WTC11 (cell line): Measurements from ENCODE around the gene INHBC. TPM values are rescaled to one million over a fixed set of nuclear protein-coding genes. Genes with fewer than 3 reads are reported as not detected.
"Not testable (repeated sequence)": the region's sequence is repeated elsewhere in the genome, so short reads cannot be mapped to it uniquely, and the experiment has no call there.

Source experiments
- ATAC-seq: fragments of 200-7000 bp; cut with Tn5 transposase; 2 replicates; pipeline ENCODE4 v1.10.0; 2021; ENCODE audit warnings: mild to moderate bottlenecking, moderate library complexity
- CTCF ChIA-PET: fragments of 300-600 bp; sonication (Branson Sonifier 250); formaldehyde crosslinking; loops from one replicate; lab custom pipeline; 2021; ENCODE audit warnings: antibody characterized with exemption; lab: Charles Lee
- POLR2A ChIA-PET: fragments of 350-600 bp; sonication (Branson Sonifier 250); formaldehyde crosslinking; loops from one replicate; lab custom pipeline; 2021; ENCODE audit warnings: antibody characterized with exemption; lab: Charles Lee
- DNase-seq: peaks from one replicate; pipeline ENCODE4 v3.0.0; 2021; ENCODE audit warnings: low spot score
- H3K27ac Mint-ChIP-seq: 2 replicates; pipeline ENCODE4 v1.8.0; 2021; ENCODE audit warnings: mixed read lengths
- H3K27me3 Mint-ChIP-seq: 2 replicates; pipeline ENCODE4 v1.8.0; 2021; ENCODE audit warnings: low read depth, mild to moderate bottlenecking, moderate library complexity, mixed read lengths
- H3K36me3 Mint-ChIP-seq: 2 replicates; pipeline ENCODE4 v1.8.0; 2021; ENCODE audit warnings: mixed read lengths
- H3K4me1 Mint-ChIP-seq: 2 replicates; pipeline ENCODE4 v1.8.0; 2022; ENCODE audit warnings: mixed read lengths
- H3K4me3 Mint-ChIP-seq: 2 replicates; pipeline ENCODE4 v1.8.0; 2021; ENCODE audit warnings: mild to moderate bottlenecking, moderate library complexity, mixed read lengths
- H3K9me3 Mint-ChIP-seq: 2 replicates; pipeline ENCODE4 v1.8.0; 2021; ENCODE audit warnings: mixed read lengths
- AR ChIP-seq: fragments of 250-450 bp; sonication (Bioruptor Pico); IDR thresholded peaks from 2 replicates; pipeline ENCODE4 v1.9.0; 2021; ENCODE audit warnings: mild to moderate bottlenecking
- ATF6 ChIP-seq: sonication (generic); formaldehyde crosslinking; IDR thresholded peaks from 2 replicates; pipeline ENCODE4 v1.8.1; 2023; ENCODE audit warnings: mild to moderate bottlenecking, missing genetic modification reagents
- CBFB ChIP-seq: sonication (generic); formaldehyde crosslinking; IDR thresholded peaks from 2 replicates; pipeline ENCODE4 v1.8.1; 2022; ENCODE audit warnings: mild to moderate bottlenecking, low read depth, missing genetic modification reagents
- E2F5 ChIP-seq: sonication (generic); formaldehyde crosslinking; IDR thresholded peaks from 2 replicates; pipeline ENCODE4 v1.8.1; 2022; ENCODE audit warnings: mild to moderate bottlenecking, moderate library complexity, missing genetic modification reagents
- FOXP4 ChIP-seq: sonication (generic); formaldehyde crosslinking; IDR thresholded peaks from 2 replicates; pipeline ENCODE4 v1.8.0; 2022; ENCODE audit warnings: mild to moderate bottlenecking, missing genetic modification reagents
- MAX ChIP-seq: sonication (generic); formaldehyde crosslinking; IDR thresholded peaks from 2 replicates; pipeline ENCODE4 v1.8.0; 2022; ENCODE audit warnings: mild to moderate bottlenecking, missing genetic modification reagents
- MLX ChIP-seq: sonication (generic); formaldehyde crosslinking; IDR thresholded peaks from 2 replicates; pipeline ENCODE4 v1.8.1; 2023; ENCODE audit warnings: mild to moderate bottlenecking, missing genetic modification reagents, moderate library complexity
- NFATC4 ChIP-seq: fragments of 250-450 bp; sonication (Bioruptor Pico); IDR thresholded peaks from 2 replicates; pipeline ENCODE4 v1.9.0; 2021; ENCODE audit warnings: mild to moderate bottlenecking
- SP1 ChIP-seq: sonication (generic); formaldehyde crosslinking; conservative IDR thresholded peaks from 2 replicates; pipeline ENCODE4 v1.8.1; 2022; ENCODE audit warnings: missing genetic modification reagents
- ZNF317 ChIP-seq: sonication (generic); formaldehyde crosslinking; IDR thresholded peaks from 2 replicates; pipeline ENCODE4 v1.8.1; 2023; ENCODE audit warnings: low read depth, mild to moderate bottlenecking, moderate library complexity, missing genetic modification reagents, borderline replicate concordance
- ZNF423 ChIP-seq: fragments of 250-450 bp; sonication (Bioruptor Pico); IDR thresholded peaks from 2 replicates; pipeline ENCODE4 v2.1.2; 2022; ENCODE audit warnings: mild to moderate bottlenecking, moderate library complexity
- ZNF671 ChIP-seq: fragments of 250-450 bp; sonication (Bioruptor Pico); IDR thresholded peaks from 2 replicates; pipeline ENCODE4 v1.8.0; 2021; ENCODE audit warnings: mild to moderate bottlenecking
- total RNA-seq: library from RNA; stranded (reverse); gene quantifications from 3 replicates; pipeline ENCODE4 v1.2.3, GENCODE V29; 2021

The INHBC gene
- total RNA-seq, 1 experiment from 2014 or later: 0.20 TPM

- no peak for TF ChIP-seq ZNF671
- no peak for TF ChIP-seq SP1 (CRISPR knock-in tag)
- no peak for TF ChIP-seq NFATC4 (CRISPR knock-in tag)
- TF ChIP-seq AR (CRISPR knock-in tag): no peak
- no peak for TF ChIP-seq E2F5 (CRISPR knock-in tag)
- TF ChIP-seq CBFB (CRISPR knock-in tag): no peak
- no peak for TF ChIP-seq ZNF423 (CRISPR knock-in tag)
- TF ChIP-seq MAX: no peak
These were observed 37.1 kb upstream of the INHBC start (continued) for GRCh38 chr12:57397441-57397840.

- H3K27ac Mint-ChIP-seq: not testable (repeated sequence)
These were observed 34.7 kb upstream of the INHBC start for GRCh38 chr12:57399718-57400463.

GRCh38 chr12:57401165-57401564 is 33.4 kb upstream of the INHBC start:
- TF ChIP-seq FOXP4 (CRISPR knock-in tag): no peak
- no peak for TF ChIP-seq ZNF317 (CRISPR knock-in tag)
- TF ChIP-seq MLX (CRISPR knock-in tag): no peak
- TF ChIP-seq ATF6 (CRISPR knock-in tag): no peak
- TF ChIP-seq MAX: no peak
- TF ChIP-seq, all 79 proteins: peak for 0
- ChIA-PET CTCF (interaction anchor here (1.0 to 1.6 kb wide), 5 partner anchors 29 to 124 kb away, joined by 3 to 6 read pairs (median 4); partner anchors contain the start of gene GLI1), POLR2A (interaction anchor here (1.0 kb wide), 1 partner anchor 58 kb away, joined by 4 read pairs; no protein-coding TSS in a partner anchor)
- ATAC-seq (peak; percentile 39; the same call in 1 of the 2 replicates), DNase-seq (no peak)
- H3K4me1 Mint-ChIP-seq: peaks cover 4% of the 10 kb centered on the region; the same call in 1 of the 2 replicates
- no peaks in the 10 kb centered on the region for H3K36me3 Mint-ChIP-seq
- H3K27ac Mint-ChIP-seq: peak overlapping the region; percentile 33; the same call in 1 of the 2 replicates
- H3K4me3 Mint-ChIP-seq: no peak overlapping the region
- H3K9me3 Mint-ChIP-seq: no peaks in the 10 kb centered on the region
- no peaks in the 10 kb centered on the region for H3K27me3 Mint-ChIP-seq

More at GRCh38 chr12:57399718-57400463, 34.7 kb upstream of the INHBC start:
- H3K9me3 Mint-ChIP-seq, DNase-seq, H3K4me1 Mint-ChIP-seq, CTCF ChIA-PET, H3K27me3 Mint-ChIP-seq, H3K4me3 Mint-ChIP-seq, POLR2A ChIA-PET, ATAC-seq, H3K36me3 Mint-ChIP-seq: not testable (repeated sequence)

GRCh38 chr12:57402156-57402555 is 32.4 kb upstream of the INHBC start:
- H3K4me1 Mint-ChIP-seq, H3K27ac Mint-ChIP-seq, POLR2A ChIA-PET, H3K4me3 Mint-ChIP-seq, ATAC-seq, H3K27me3 Mint-ChIP-seq, H3K9me3 Mint-ChIP-seq, DNase-seq, H3K36me3 Mint-ChIP-seq: not testable (repeated sequence)
- CTCF ChIA-PET: interaction anchor here (0.6 to 1.6 kb wide), 4 partner anchors 28 to 109 kb away, joined by 3 to 4 read pairs (median 3); partner anchors contain the start of gene GLI1
